ENCODE measurements around the gene CACNG1.
"Not testable (repeated sequence)": the region's sequence is repeated elsewhere in the genome, so short reads cannot be mapped to it uniquely, and the experiment has no call there.

The CACNG1 gene

DNA sequence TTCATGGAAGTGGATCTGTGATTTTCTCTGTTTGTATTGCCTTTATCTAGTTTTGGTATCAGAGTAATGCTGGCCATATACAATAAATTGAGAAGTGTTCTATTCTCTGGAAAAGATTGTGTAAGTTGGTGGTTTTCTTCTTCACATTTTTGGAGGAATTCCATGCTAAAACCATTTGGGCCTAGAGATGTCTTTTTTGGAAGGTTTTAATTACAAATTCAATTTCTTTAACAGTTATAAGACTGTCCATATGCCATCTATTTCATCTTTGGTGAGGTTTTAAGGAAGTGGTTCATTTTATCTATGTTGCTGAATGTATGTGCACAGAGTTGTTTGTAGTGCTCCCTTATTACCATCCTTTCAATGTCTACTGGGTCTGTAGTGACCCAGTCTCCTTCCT, 46.0 kb downstream of the CACNG1 start:
- Histone ChIP-seq H3K4me3 (ENCODE audit: low read length) (no peak overlapping the region), H3K9ac (ENCODE audit: low read length) (no peak overlapping the region), H3K36me3 (ENCODE audit: control insufficient read depth, insufficient read depth, low read length, severe bottlenecking) (peaks cover 47% of the 10 kb centered on the region), H3K27me3 (replicated peaks; ENCODE audit: control insufficient read depth, insufficient read depth, low read length) (no peaks in the 10 kb centered on the region), H3K4me1 (ENCODE audit: control insufficient read depth, insufficient read depth, low read length) (peaks cover 3% of the 10 kb centered on the region), H3K9me3 (ENCODE audit: control insufficient read depth, low read length) (peaks cover 5% of the 10 kb centered on the region)
- DNase-seq (ENCODE audit: low read depth) = no peak

DNA sequence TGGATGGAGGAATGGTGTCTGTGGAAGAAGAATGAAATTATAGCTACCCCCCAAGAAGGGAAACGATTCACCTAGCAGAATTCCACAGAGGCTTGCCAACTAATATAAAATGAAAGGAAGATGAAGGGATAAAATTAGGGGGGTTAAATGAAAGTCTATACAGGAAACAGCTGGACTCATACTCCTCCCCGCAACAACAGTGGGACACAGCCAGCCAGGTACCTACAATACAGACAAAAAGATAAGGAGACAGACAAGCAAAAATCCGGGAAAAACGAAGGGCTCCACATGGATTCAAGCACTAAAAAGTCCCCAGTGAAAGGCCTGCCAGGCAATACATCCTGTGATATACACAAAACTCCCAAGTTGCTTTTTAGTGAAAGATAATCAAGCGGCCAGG, 47.9 kb downstream of the CACNG1 start:
- H3K9me3 ChIP-seq (ENCODE audit: control insufficient read depth, low read length) = peaks cover 5% of the 10 kb centered on the region
- no peak overlapping the region for H3K4me3 ChIP-seq (ENCODE audit: low read length)
- no peak for DNase-seq (ENCODE audit: low read depth)
- H3K4me1 ChIP-seq (ENCODE audit: control insufficient read depth, insufficient read depth, low read length) = peaks cover 9% of the 10 kb centered on the region
- peaks cover 30% of the 10 kb centered on the region for H3K36me3 ChIP-seq (ENCODE audit: control insufficient read depth, insufficient read depth, low read length, severe bottlenecking)
- H3K9ac ChIP-seq (ENCODE audit: low read length) = no peak overlapping the region
- H3K27me3 ChIP-seq (replicated peaks; ENCODE audit: control insufficient read depth, insufficient read depth, low read length) = no peaks in the 10 kb centered on the region

DNA sequence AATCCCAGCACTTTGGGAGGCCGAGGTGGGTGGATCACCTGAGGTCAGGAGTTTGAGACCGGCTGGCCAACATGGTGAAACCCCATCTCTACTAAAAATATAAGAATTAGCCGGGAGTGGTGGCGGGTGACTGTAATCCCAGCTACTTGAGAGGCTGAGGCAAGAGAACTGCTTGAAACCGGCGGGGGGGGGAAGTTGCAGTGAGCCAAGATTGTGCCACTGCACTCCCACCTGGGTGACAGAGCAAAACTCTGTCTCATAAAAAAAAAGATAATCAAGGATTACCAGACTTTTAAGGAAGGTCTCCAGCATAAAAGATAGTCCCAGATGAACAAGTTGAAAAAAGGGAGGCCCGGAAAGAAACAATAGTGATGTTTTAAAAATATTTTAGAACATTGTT, 48.4 kb downstream of the CACNG1 start:
- DNase-seq (ENCODE audit: low read depth); H3K4me3 ChIP-seq (ENCODE audit: low read length); H3K4me1 ChIP-seq (ENCODE audit: control insufficient read depth, insufficient read depth, low read length); H3K27me3 ChIP-seq (replicated peaks; ENCODE audit: control insufficient read depth, insufficient read depth, low read length); H3K9me3 ChIP-seq (ENCODE audit: control insufficient read depth, low read length); H3K9ac ChIP-seq (ENCODE audit: low read length): not testable (repeated sequence)
- H3K36me3 ChIP-seq (ENCODE audit: control insufficient read depth, insufficient read depth, low read length, severe bottlenecking) = peaks cover 26% of the 10 kb centered on the region

DNA sequence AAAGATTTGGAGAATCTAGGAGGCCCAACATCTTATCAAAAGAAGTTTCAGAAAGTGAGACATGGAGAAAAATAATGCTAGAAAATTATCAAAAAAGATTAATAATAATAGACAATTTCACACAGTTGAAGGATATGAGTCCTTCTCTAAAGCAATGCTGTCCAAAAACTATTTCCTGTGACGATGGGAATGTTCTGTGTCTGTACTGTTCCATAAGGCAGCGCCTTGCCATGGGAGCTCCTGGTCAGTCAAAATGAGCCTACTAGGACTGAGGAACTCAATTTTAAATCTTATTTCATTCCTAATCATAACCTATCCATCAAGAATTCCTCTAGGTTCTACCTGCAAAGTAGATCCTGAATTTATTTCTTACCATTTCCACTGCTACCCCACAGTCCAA, 49.0 kb downstream of the CACNG1 start:
- H3K9ac ChIP-seq (ENCODE audit: low read length) = no peak overlapping the region
- H3K27me3 ChIP-seq (replicated peaks; ENCODE audit: control insufficient read depth, insufficient read depth, low read length) = no peaks in the 10 kb centered on the region
- H3K36me3 ChIP-seq (ENCODE audit: control insufficient read depth, insufficient read depth, low read length, severe bottlenecking) = peaks cover 20% of the 10 kb centered on the region
- no peak overlapping the region for H3K4me3 ChIP-seq (ENCODE audit: low read length)
- peaks cover 5% of the 10 kb centered on the region for H3K9me3 ChIP-seq (ENCODE audit: control insufficient read depth, low read length)
- no peak for DNase-seq (ENCODE audit: low read depth)
- peaks cover 9% of the 10 kb centered on the region for H3K4me1 ChIP-seq (ENCODE audit: control insufficient read depth, insufficient read depth, low read length)

DNA sequence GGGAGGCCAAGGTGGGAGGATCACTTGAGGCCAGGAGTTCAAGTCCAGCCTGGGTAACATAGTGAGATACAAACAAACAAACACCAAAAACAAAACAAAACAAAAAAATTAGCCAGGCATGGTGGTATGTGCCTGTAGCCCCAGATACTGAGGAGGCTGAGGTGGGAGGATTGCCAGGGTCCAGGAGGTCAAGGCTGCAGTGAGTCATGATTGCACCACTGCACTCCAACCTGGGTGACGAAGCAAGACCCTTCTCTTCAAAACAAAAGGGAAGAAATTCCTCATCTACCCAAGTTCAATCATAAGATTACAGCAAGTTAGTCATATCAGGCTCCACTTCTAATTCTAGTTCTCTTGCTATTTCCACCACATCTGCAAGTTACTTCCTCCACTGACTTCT, 50.9 kb downstream of the CACNG1 start:
- H3K9me3 ChIP-seq (ENCODE audit: control insufficient read depth, low read length); H3K27me3 ChIP-seq (replicated peaks; ENCODE audit: control insufficient read depth, insufficient read depth, low read length); H3K4me1 ChIP-seq (ENCODE audit: control insufficient read depth, insufficient read depth, low read length); H3K9ac ChIP-seq (ENCODE audit: low read length): not testable (repeated sequence)
- peak; percentile 32 for DNase-seq (ENCODE audit: low read depth)
- peak overlapping the region; percentile 9 for H3K4me3 ChIP-seq (ENCODE audit: low read length)
- peaks cover 15% of the 10 kb centered on the region for H3K36me3 ChIP-seq (ENCODE audit: control insufficient read depth, insufficient read depth, low read length, severe bottlenecking)

DNA sequence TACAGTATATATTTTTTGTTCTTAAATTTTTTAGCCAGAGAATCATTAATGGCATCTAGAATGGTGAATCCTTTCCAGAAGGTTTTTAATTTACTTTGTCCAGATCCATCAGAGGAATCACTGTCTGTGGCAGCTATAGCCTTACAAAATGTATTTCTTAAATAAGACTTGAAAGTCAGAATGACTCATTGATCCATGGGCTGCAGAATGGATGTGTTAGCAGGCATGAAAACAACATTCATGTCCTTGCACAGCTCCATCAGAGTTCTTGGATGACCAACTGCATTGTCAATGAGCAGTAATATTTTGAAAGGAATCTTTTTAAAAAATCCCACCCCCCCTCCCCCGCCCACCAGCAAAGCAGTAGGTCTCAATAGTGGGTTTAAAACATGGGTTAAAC, 51.4 kb downstream of the CACNG1 start:
- Histone ChIP-seq H3K4me3 (ENCODE audit: low read length) (peak overlapping the region; percentile 9), H3K27me3 (replicated peaks; ENCODE audit: control insufficient read depth, insufficient read depth, low read length) (no peaks in the 10 kb centered on the region), H3K4me1 (ENCODE audit: control insufficient read depth, insufficient read depth, low read length) (peaks cover 9% of the 10 kb centered on the region), H3K9me3 (ENCODE audit: control insufficient read depth, low read length) (no peaks in the 10 kb centered on the region), H3K9ac (ENCODE audit: low read length) (no peak overlapping the region), H3K36me3 (ENCODE audit: control insufficient read depth, insufficient read depth, low read length, severe bottlenecking) (peaks cover 15% of the 10 kb centered on the region)
- DNase-seq (ENCODE audit: low read depth) = no peak

DNA sequence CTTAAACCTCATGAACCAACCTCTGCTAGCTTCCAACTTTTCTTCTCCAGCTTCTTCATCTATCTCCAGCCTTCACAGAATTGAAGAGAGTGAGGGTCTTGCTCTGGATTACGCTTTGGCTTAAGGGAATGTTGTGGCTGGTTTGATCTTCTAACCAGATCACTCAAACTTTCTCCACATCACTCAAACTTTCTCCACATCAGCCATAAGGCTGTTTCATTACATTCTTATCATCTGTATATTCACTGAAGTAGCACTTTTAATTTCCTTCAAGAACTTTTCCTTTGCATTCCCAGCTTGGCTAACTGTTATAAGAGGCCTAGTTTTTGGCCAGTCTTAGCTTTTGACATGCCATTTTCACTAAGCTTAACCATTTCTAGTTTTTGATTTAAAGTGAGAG, 52.3 kb downstream of the CACNG1 start:
- no peak for DNase-seq (ENCODE audit: low read depth)
- peaks cover 9% of the 10 kb centered on the region for H3K4me1 ChIP-seq (ENCODE audit: control insufficient read depth, insufficient read depth, low read length)
- no peaks in the 10 kb centered on the region for H3K9me3 ChIP-seq (ENCODE audit: control insufficient read depth, low read length)
- H3K4me3 ChIP-seq (ENCODE audit: low read length) = no peak overlapping the region
- H3K27me3 ChIP-seq (replicated peaks; ENCODE audit: control insufficient read depth, insufficient read depth, low read length) = no peaks in the 10 kb centered on the region
- no peak overlapping the region for H3K9ac ChIP-seq (ENCODE audit: low read length)
- H3K36me3 ChIP-seq (ENCODE audit: control insufficient read depth, insufficient read depth, low read length, severe bottlenecking) = peaks cover 14% of the 10 kb centered on the region

DNA sequence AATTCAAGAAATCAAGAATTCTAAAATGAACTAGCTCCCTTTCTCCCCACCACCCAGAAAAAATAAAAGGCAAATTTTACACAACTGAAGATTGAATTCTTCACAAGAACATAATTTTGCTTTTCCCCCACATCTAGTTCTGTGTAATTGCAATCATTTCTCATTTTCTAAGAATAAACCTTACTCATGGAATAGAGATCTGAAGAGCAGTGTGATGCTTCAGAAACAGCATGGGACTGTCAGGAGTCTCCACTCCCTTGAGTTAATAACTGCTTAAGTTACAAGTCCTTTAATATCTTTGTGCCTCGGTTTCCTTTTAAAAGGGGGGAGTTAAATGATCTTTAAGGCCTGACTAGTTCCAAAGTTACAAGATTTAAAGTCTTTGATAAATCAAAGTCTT, 53.7 kb downstream of the CACNG1 start:
- peaks cover 20% of the 10 kb centered on the region for H3K4me1 ChIP-seq (ENCODE audit: control insufficient read depth, insufficient read depth, low read length)
- no peaks in the 10 kb centered on the region for H3K9me3 ChIP-seq (ENCODE audit: control insufficient read depth, low read length)
- no peak overlapping the region for H3K9ac ChIP-seq (ENCODE audit: low read length)
- H3K4me3 ChIP-seq (ENCODE audit: low read length) = no peak overlapping the region
- no peaks in the 10 kb centered on the region for H3K27me3 ChIP-seq (replicated peaks; ENCODE audit: control insufficient read depth, insufficient read depth, low read length)
- H3K36me3 ChIP-seq (ENCODE audit: control insufficient read depth, insufficient read depth, low read length, severe bottlenecking) = peaks cover 9% of the 10 kb centered on the region
- no peak for DNase-seq (ENCODE audit: low read depth)

DNA sequence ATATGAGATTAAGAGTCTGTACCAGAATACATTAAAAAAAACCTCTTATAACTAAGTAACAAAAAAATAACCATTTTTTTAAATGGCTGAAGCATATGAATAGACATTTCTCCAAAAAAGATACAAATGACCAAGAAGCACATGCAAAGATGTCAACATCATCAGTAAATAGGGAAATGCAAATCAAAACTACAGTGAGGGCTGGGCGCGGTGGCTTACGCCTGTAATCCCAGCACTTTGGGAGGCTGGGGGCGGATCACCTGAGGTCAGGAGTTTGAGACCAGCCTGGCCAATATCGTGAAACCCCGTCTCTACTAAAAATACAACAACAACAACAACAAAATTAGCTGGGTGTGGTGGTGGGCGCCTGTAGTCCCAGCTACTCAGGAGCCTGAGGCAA, 60.3 kb downstream of the CACNG1 start:
- peaks cover 25% of the 10 kb centered on the region for H3K4me1 ChIP-seq (ENCODE audit: control insufficient read depth, insufficient read depth, low read length)
- H3K36me3 ChIP-seq (ENCODE audit: control insufficient read depth, insufficient read depth, low read length, severe bottlenecking) = peaks cover 35% of the 10 kb centered on the region

DNA sequence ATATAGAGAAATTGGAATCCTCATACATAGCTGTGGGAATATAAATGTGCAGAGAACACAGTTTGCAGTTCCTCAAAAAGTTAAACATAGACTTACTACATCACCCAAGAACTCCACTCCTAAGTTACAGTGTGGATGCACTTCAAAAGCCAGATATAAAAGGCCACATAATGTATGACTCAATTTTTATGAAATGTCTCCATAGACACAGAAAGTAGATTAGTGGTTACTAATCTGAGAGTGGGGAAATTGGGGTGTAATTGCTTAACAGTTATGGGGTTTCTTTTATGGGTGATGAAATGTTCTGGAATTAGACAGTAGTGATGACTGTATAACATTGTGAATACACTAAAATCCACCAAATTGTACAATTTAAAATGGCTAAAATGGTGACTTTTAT, 60.9 kb downstream of the CACNG1 start:
- Histone ChIP-seq H3K36me3 (ENCODE audit: control insufficient read depth, insufficient read depth, low read length, severe bottlenecking) (peaks cover 35% of the 10 kb centered on the region), H3K9ac (ENCODE audit: low read length) (no peak overlapping the region), H3K4me3 (ENCODE audit: low read length) (no peak overlapping the region), H3K9me3 (ENCODE audit: control insufficient read depth, low read length) (no peaks in the 10 kb centered on the region), H3K4me1 (ENCODE audit: control insufficient read depth, insufficient read depth, low read length) (peaks cover 25% of the 10 kb centered on the region), H3K27me3 (replicated peaks; ENCODE audit: control insufficient read depth, insufficient read depth, low read length) (no peaks in the 10 kb centered on the region)
- DNase-seq (ENCODE audit: low read depth) = peak; percentile 40

More for the DNA sequence above, 60.3 kb downstream of the CACNG1 start:
- H3K9me3 ChIP-seq (ENCODE audit: control insufficient read depth, low read length); H3K4me3 ChIP-seq (ENCODE audit: low read length); H3K9ac ChIP-seq (ENCODE audit: low read length); H3K27me3 ChIP-seq (replicated peaks; ENCODE audit: control insufficient read depth, insufficient read depth, low read length); DNase-seq (ENCODE audit: low read depth): not testable (repeated sequence)

Data from adipocyte (in vitro differentiated cells).